ENCODE measurements around the gene HTT.

GRCh38 chr4:3290476-3290875 is 216.0 kb downstream of the HTT start:
- TF ChIP-seq CTCF (IDR thresholded peaks at IDR 0.05; ENCODE audit: insufficient read depth, low read length) (no peak), SPI1 (IDR thresholded peaks at IDR 0.05; ENCODE audit: borderline replicate concordance, low read depth) (no peak)
